ENCODE measurements around the gene STAG3. TPM values are rescaled to one million over a fixed set of nuclear protein-coding genes. Genes with fewer than 3 reads are reported as not detected.

Gene STAG3
- total RNA-seq, 1 experiment from 2014 or later, result 1.7 TPM

DNA sequence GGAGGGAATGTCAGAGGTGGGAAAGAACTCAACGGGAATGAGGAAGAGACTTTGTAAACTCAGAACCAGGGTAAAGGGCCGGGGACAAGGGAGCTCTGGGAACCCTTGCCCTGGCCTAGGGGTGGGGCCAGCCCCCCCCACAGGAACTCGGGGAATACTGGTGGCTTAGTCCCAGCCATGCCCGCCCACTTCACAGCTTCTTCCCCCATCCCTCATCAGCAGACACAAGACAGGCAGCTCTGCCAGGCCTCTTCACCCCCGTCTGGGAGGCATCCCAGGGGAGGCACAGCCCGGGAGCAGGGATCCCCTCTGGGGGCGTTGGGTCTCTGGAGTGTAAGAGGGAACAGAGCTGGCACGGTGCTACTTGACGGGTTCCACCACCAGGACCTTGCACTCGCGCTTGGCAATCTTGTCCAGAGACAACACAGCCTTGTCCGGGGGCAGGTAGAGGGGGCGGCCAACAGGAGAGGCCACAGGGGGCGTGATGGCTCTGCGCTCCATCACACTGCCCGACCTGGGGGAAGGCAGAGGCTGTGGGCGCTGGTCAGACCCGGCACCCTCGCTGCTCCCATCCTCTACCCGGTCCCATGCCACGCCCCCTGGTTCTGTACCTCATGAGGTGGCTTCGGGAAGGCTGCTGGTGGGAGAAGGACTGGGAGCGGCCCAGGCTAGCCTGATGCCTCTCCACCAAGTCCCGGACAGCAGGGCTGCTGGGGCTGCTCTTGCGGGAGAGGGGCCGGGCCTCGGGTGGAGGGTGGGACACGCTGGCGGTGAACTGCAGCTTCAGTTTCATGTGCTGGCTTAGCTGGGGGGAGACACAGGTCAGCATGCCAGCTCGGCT, 22.8 kb upstream of the STAG3 start:
- ChIA-PET POLR2A (interaction anchor here (0.6 kb wide), 1 partner anchor 53 kb away, joined by 8 read pairs; the partner anchor contains the start of gene AP4M1), CTCF (no interaction called here)
- in situ Hi-C loops (cut with HindIII; ENCODE audit: low pct_unique_long_range_greater_than_20kb, low sequenced_read_pairs), result no loop called here
- TF ChIP-seq, protein P1, sequence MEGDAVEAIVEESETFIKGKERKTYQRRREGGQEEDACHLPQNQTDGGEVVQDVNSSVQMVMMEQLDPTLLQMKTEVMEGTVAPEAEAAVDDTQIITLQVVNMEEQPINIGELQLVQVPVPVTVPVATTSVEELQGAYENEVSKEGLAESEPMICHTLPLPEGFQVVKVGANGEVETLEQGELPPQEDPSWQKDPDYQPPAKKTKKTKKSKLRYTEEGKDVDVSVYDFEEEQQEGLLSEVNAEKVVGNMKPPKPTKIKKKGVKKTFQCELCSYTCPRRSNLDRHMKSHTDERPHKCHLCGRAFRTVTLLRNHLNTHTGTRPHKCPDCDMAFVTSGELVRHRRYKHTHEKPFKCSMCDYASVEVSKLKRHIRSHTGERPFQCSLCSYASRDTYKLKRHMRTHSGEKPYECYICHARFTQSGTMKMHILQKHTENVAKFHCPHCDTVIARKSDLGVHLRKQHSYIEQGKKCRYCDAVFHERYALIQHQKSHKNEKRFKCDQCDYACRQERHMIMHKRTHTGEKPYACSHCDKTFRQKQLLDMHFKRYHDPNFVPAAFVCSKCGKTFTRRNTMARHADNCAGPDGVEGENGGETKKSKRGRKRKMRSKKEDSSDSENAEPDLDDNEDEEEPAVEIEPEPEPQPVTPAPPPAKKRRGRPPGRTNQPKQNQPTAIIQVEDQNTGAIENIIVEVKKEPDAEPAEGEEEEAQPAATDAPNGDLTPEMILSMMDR (IDR thresholded peaks at IDR 0.05), result no peak
- TF ChIP-seq POLR2AphosphoS5 (IDR thresholded peaks at IDR 0.05; ENCODE audit: low read depth, low read length), result peak; percentile 45; the same call in 1 of the 2 replicates
- H3K27me3 ChIP-seq (ENCODE audit: control insufficient read depth, insufficient read depth, low read length), result no peaks in the 10 kb centered on the region
- H3K4me3 ChIP-seq (ENCODE audit: low read depth in 2 of 2, low read length in 2 of 2), result no peak overlapping the region
- no TSS peak for BruUV-seq (replicated peaks)
- H3K4me1 ChIP-seq (ENCODE audit: control insufficient read depth, insufficient read depth, low read length), result peaks cover 49% of the 10 kb centered on the region
- ATAC-seq (peak; percentile 7; the same call in 1 of the 2 replicates), DNase-seq (ENCODE audit: low read depth, low spot score) (no peak)
- intact Hi-C loops (cut with micrococcal nuclease; ENCODE audit: unreplicated experiment), result no loop called here
- H3K9me3 ChIP-seq (ENCODE audit: control insufficient read depth, insufficient read depth, low read depth, low read length), result no peaks in the 10 kb centered on the region
- H3K27ac ChIP-seq (ENCODE audit: low read length), result no peak overlapping the region; the same call in 1 of the 2 replicates
- peaks cover 6% of the 10 kb centered on the region for H3K36me3 ChIP-seq (ENCODE audit: control insufficient read depth, insufficient read depth, low read length)

GRCh38 chr7:100155553-100156317, 22.0 kb upstream of the STAG3 start:
- ChIA-PET CTCF (no interaction called here), POLR2A (no interaction called here)
- Histone ChIP-seq H3K4me3 (ENCODE audit: low read depth in 2 of 2, low read length in 2 of 2) (no peak overlapping the region), H3K27me3 (ENCODE audit: control insufficient read depth, insufficient read depth, low read length) (no peaks in the 10 kb centered on the region), H3K27ac (ENCODE audit: low read length) (peak overlapping the region; percentile 81), H3K36me3 (ENCODE audit: control insufficient read depth, insufficient read depth, low read length) (peaks cover 6% of the 10 kb centered on the region), H3K9me3 (ENCODE audit: control insufficient read depth, insufficient read depth, low read depth, low read length) (no peaks in the 10 kb centered on the region), H3K4me1 (ENCODE audit: control insufficient read depth, insufficient read depth, low read length) (peaks cover 44% of the 10 kb centered on the region)
- no peak for ATAC-seq
- BruUV-seq (replicated peaks), result no TSS peak
- DNase-seq (ENCODE audit: low read depth, low spot score), result no peak
- in situ Hi-C loops (cut with HindIII; ENCODE audit: low pct_unique_long_range_greater_than_20kb, low sequenced_read_pairs), result no loop called here
- intact Hi-C loops (cut with micrococcal nuclease; ENCODE audit: unreplicated experiment), result no loop called here
- TF ChIP-seq, protein P1 (IDR thresholded peaks at IDR 0.05), result no peak
- TF ChIP-seq TCF7L2 (IDR thresholded peaks at IDR 0.05; ENCODE audit: low read depth, low read length) (no peak), POLR2AphosphoS5 (IDR thresholded peaks at IDR 0.05; ENCODE audit: low read depth, low read length) (no peak), REST (IDR thresholded peaks at IDR 0.05; ENCODE audit: insufficient read depth in 1 of 2, low read depth in 2 of 2, low read length in 1 of 2) (no peak), SIN3A (IDR thresholded peaks at IDR 0.05; ENCODE audit: borderline replicate concordance, insufficient read depth, low read depth, low read length) (no peak)

Measured in Panc1 (cell line).